GM18907 (cell line): Measurements from ENCODE around the gene TMTC1.

ENCODE experiments used
- ATAC-seq: cut with Tn5 transposase; IDR thresholded peaks from one replicate; pipeline ENCODE4 v1.9.1; 2021; ENCODE audit warnings: mild to moderate bottlenecking, moderate library complexity; ENCODE audit not compliant: unreplicated experiment

The TMTC1 gene

DNA sequence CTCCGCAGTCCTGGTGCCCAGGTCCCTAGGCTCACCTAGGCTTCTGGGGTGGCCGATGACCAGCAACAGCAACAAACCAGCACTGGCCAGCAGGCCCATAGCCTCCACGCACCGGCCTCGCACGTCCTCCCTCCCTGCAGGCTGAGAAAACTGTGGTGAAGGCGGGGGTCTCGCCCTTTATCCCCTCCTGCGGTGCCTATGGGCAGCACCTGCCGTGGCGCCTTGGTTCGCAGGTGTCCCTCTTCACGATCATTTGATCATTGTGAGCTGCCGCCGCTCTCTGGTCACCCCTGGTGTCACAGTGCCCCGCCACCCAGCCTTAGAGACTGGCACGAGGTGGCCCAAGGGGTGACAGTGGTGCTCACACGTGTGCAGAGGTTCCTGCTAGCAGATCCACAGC, 286.2 kb downstream of the TMTC1 start, which contains the start of gene OVCH1:
Gene OVCH1, minus strand, starts transcription at position 99 of the 400 bp plus-strand sequence. Its CDS starts 0 bp downstream, at position 99.
- ATAC-seq: no peak

- no peak for ATAC-seq
Measured at GRCh38 chr12:29492891-29493290, 290.9 kb downstream of the TMTC1 start.

GRCh38 chr12:29486972-29487371, 296.8 kb downstream of the TMTC1 start:
- ATAC-seq: no peak

DNA sequence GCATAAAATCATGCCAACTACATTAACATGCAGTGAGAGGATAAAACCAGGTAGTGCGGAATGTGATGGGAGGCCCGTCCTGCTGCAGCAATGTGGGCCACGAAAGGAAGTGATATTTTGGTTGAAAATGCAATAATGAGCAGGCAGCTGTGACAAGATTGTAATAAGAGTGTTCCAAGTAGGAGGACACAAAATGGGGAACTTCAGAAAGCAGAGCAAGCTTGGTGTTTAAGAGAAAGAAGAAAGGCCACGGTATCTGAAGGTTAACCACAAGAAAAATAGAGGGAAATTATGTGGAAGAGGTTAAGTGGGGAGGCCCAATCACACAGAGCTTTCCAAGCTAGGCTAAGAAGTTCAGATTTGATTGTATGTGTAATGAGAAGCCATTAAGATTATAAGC, 320.5 kb downstream of the TMTC1 start:
- ATAC-seq: no peak

DNA sequence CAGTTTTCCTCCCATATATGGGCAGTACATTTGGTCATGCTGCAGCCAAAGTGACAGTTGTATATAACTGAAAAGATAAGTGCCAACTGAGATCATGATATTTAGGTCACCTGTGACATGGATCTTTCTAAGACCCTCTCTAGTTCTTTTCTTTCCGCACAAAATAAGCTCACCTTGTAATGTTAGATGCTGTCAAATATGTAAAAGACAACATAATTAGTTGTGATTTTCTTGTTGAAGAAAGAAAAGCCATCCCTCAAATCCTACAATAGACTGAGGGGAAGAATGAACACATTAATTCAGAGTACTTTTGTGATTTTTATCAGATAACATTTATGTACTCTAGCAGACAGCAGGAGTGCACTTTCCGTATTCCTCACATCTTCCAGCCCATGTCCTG, 323.7 kb downstream of the TMTC1 start:
- no peak for ATAC-seq

DNA sequence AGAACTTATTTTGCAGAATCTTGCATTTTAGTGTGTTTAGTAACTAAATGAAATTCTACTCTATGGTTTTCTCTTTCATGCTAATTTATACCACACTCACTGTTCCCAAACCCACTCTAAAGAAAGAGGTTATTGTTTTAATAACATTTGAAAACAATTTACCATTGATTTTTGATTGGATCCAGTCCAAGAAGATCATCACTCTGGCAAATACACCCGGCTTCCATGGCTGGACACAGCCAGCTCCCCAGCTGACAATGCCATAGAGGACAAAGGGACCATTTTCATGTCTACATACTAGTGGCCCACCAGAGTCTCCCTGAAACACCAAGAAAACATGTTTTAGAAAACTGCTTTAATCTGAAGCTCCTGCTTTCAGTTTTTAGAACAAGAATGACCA, 328.7 kb downstream of the TMTC1 start:
- ATAC-seq: no peak

DNA sequence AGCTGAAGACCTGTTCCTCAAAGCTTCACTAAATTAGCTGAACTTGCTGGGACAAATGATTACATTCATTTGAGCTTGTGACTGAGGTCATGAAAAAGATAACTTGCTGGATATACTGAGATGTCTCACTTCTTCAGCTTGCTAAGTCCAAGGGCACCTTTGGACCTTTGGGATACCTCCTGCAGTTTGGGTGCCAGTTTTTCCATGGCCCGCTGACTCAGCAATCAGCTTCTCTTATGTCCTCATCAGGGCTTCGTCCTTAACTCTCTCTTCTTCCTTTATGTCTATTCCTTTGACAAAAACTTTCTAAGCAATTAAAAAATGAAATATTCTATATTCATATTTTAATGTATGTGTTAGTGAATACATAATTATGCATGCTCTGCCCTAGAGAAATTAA, 331.9 kb downstream of the TMTC1 start:
- ATAC-seq: no peak
